Upper lobe of right lung (tissue), 1 donor: Measurements from ENCODE around the gene TSHZ1. TPM values are rescaled to one million over a fixed set of nuclear protein-coding genes. Genes with fewer than 3 reads are reported as not detected.

ENCODE experiments used
- ATAC-seq: fragments of 200-7000 bp; cut with Tn5 transposase; one replicate; pipeline ENCODE4 v1.9.1; 2020; ENCODE audit warnings: mild to moderate bottlenecking, moderate library complexity
- DNase-seq: peaks from one replicate; pipeline ENCODE4 v3.0.0-alpha.2; 2020
- H3K27ac ChIP-seq: fragments of 200-600 bp; one replicate; pipeline ENCODE4 v1.8.0; 2022
- H3K27me3 ChIP-seq: fragments of 200-600 bp; one replicate; pipeline ENCODE4 v1.8.0; 2022; ENCODE audit warnings: mild to moderate bottlenecking
- H3K36me3 ChIP-seq: fragments of 200-600 bp; one replicate; pipeline ENCODE4 v1.8.0; 2022
- H3K4me1 ChIP-seq: fragments of 200-600 bp; one replicate; pipeline ENCODE4 v1.8.0; 2022
- H3K4me3 ChIP-seq: fragments of 200-600 bp; one replicate; pipeline ENCODE4 v1.8.0; 2022; ENCODE audit warnings: mild to moderate bottlenecking
- H3K9me3 ChIP-seq: fragments of 200-600 bp; one replicate; pipeline ENCODE4 v1.8.0; 2022
- intact Hi-C: fragments of 100-400 bp; cut with DNase I; formaldehyde crosslinking; loops from one replicate; pipeline ENCODE4 v1.11.0; 2022
- total RNA-seq: library from RNA; stranded (reverse); fragmentation: NEBNext Ultra II Directional; extraction: Animal tissue kit (Norgen Biotek cat#: 25700); gene quantifications from one replicate; pipeline ENCODE4 v1.2.1, GENCODE V29; 2021
- TF ChIP-seq, protein P1 (sequence below): fragments of 200-600 bp; IDR thresholded peaks from one replicate; pipeline ENCODE4 v1.8.0; 2022; ENCODE audit warnings: antibody characterized with exemption
- donor health status: DM: no; HTN: yes; CAD: no; lungs with severe emphysema.

The TSHZ1 gene
- total RNA-seq, 1 donor from 2014 or later: 17.3 TPM

DNA sequence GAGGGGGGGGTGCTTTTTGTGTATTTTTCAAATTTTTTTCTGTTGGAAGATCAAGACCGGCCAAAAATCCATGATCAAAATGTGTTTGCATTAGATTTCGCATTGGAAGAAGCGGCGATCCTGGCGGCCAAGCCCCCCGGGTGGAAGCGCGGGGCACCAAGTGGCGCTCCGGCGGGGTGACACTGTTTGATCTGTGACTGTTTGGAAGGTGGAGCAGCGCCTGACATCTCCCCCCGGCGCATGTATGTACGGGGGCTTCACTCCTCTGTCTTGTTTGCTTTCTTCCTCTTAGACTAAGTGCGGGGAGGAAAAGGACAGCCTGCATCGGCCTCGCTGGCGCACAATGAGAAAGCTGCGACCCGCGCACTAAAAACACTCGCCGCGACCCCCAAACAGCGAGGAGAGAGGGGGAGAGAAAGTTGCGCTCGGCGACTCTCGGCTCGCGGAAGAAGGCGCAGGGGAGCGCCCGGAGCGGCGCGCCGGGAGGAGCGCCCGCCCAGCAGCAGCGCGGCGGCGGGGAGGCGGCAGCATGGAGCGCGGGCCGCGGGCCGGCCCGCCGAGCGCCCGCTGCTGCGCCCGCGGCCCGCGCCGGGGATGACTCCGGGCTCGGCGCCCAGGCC is 515 bp downstream of the TSHZ1 start:
- TF ChIP-seq, protein P1, sequence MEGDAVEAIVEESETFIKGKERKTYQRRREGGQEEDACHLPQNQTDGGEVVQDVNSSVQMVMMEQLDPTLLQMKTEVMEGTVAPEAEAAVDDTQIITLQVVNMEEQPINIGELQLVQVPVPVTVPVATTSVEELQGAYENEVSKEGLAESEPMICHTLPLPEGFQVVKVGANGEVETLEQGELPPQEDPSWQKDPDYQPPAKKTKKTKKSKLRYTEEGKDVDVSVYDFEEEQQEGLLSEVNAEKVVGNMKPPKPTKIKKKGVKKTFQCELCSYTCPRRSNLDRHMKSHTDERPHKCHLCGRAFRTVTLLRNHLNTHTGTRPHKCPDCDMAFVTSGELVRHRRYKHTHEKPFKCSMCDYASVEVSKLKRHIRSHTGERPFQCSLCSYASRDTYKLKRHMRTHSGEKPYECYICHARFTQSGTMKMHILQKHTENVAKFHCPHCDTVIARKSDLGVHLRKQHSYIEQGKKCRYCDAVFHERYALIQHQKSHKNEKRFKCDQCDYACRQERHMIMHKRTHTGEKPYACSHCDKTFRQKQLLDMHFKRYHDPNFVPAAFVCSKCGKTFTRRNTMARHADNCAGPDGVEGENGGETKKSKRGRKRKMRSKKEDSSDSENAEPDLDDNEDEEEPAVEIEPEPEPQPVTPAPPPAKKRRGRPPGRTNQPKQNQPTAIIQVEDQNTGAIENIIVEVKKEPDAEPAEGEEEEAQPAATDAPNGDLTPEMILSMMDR: no peak
- Histone ChIP-seq H3K36me3 (no peaks in the 10 kb centered on the region), H3K4me1 (peaks cover 53% of the 10 kb centered on the region), H3K27ac (peak overlapping the region; percentile 98), H3K4me3 (peak overlapping the region; percentile 84), H3K9me3 (no peaks in the 10 kb centered on the region), H3K27me3 (no peaks in the 10 kb centered on the region)
- ATAC-seq (no peak), DNase-seq (no peak)
- intact Hi-C loops: no loop called here

DNA sequence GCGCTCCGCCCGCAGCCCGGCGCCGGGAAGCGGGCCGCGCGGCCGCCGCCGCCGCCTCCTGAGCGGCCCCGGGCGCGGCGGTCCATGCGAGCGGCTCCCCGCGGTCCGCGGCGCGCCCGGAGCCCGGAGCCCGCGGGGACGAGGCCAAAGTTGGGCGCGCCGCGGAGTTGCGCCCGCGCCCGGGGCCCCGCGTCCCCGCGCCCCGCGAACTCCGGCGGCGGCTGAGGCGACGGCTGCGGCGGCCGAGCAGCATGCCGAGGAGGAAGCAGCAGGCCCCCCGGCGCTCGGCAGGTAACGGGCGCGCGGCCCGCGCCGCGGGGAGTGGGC is 992 bp downstream of the TSHZ1 start:
- Histone ChIP-seq H3K4me3 (peak overlapping the region; percentile 76), H3K27ac (peak overlapping the region; percentile 66), H3K4me1 (peaks cover 53% of the 10 kb centered on the region), H3K9me3 (no peaks in the 10 kb centered on the region), H3K27me3 (no peaks in the 10 kb centered on the region), H3K36me3 (no peaks in the 10 kb centered on the region)
- ATAC-seq (no peak), DNase-seq (no peak)
- TF ChIP-seq, protein P1: no peak
- intact Hi-C loops: no loop called here

DNA sequence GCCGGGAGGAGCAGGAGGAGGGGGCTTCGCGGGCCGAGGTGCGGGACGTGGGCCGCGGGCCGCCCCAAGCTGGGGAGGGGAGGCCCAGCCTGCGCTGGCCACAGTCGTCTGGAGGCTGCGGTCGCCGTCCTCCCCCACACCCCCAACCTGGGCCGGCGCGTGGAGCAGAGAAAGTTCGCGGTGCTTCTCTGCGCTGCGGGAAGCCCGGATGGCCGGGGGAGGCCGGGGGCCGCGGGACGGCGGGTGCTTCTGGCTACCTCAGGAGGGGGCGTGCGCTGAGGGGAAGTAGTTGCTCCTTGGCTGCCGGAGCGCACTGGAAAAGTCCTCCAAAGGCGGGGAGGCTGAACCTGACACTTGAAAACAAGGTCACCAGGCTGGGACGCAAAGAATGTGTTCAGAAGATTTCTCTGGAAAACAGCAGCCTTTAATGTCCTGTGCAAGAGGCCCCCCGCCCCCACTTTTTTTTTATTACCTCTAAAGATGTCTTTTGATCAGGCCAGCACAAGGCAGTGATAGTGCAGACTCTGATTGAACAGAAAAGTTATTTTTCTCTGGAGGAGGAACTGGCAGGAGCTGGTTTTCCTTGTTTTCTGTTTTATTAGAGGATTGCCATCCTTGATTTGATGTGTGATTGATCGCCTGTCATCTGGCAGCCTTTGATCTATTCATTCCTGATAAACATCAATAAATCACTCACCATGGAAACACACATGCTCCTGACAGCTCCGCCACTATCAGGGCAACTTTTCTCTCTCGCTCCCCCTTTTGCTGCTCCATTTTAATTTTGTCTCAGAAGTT is 1.6 kb downstream of the TSHZ1 start:
- intact Hi-C loops: no loop called here
- no peak for ATAC-seq
- Histone ChIP-seq H3K27ac (peak overlapping the region; percentile 66), H3K9me3 (no peaks in the 10 kb centered on the region), H3K36me3 (no peaks in the 10 kb centered on the region), H3K27me3 (no peaks in the 10 kb centered on the region), H3K4me1 (peaks cover 53% of the 10 kb centered on the region), H3K4me3 (peak overlapping the region; percentile 76)
- TF ChIP-seq, protein P1: no peak
- peak; percentile 78 for DNase-seq

DNA sequence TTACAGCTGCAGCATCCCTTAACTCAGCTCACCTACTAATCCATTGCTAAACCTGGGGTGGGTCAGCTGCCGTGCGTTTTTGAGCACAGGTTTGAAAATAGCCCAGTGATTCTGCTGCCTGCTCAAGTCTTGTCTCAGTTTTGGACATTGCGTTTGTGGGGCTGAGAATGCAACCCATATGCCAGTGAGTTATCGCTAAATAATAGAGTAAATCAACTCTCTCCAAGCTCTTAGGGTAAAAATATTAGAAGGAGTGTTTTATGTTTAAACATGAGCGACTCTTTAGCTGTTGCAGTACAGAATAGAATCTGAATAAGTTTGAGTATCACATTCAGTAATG is 2.1 kb downstream of the TSHZ1 start:
- intact Hi-C loops: no loop called here
- Histone ChIP-seq H3K27me3 (no peaks in the 10 kb centered on the region), H3K27ac (peak overlapping the region; percentile 4), H3K36me3 (no peaks in the 10 kb centered on the region), H3K9me3 (no peaks in the 10 kb centered on the region), H3K4me3 (peak overlapping the region; percentile 76), H3K4me1 (peaks cover 55% of the 10 kb centered on the region)
- DNase-seq: no peak
- TF ChIP-seq, protein P1: no peak
- no peak for ATAC-seq

DNA sequence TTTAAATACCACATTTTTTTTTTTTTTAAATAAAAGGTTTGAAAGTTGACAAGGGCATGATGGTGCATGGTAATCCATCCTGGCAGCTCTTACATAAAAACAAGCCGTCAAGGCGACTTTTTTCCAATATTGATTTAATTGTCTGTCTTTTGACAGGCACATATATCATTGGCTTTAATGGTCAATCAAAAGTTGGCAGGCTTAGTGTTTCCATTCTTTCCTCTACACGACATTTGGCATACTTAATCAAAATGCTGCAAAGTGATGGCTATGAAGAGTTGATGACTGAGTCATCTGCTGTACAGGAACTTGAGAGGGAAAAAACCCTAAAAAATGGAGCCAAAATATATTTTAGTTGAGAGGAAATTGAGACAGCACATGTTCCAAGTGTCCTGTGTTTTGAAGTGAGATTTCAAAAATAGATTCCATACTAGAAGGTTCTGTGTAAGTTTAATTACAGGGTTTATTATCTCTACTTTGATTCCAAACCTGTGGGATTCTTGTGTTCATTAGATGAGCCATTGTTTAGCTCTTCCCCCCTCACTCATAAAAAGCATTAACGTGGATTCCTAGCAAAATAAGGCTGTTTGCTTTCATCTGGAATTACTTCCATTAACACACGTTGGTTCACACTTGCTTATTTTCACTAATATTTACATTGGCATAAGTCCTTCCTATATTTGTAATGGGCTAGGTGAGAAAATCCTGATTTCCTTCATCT is 3.2 kb downstream of the TSHZ1 start:
- Histone ChIP-seq H3K4me1 (peaks cover 59% of the 10 kb centered on the region), H3K9me3 (no peaks in the 10 kb centered on the region), H3K27me3 (no peaks in the 10 kb centered on the region), H3K27ac (no peak overlapping the region), H3K4me3 (peak overlapping the region; percentile 76), H3K36me3 (no peaks in the 10 kb centered on the region)
- ATAC-seq: no peak
- DNase-seq: no peak
- intact Hi-C loops: no loop called here
- TF ChIP-seq, protein P1: no peak
